NCI-H510A treated with DMSO at 0.1 percent for 48 hours (cell line): Measurements from ENCODE around the gene SIRPA.
"Not testable (repeated sequence)": the region's sequence is repeated elsewhere in the genome, so short reads cannot be mapped to it uniquely, and the experiment has no call there.

ENCODE experiments used
- DNase-seq: peaks from one replicate; lab custom pipeline; 2025; lab: John Stamatoyannopoulos, UW

SIRPA gene

GRCh38 chr20:1907586-1907985 is 12.4 kb downstream of the SIRPA start:
- DNase-seq, result no peak

DNA sequence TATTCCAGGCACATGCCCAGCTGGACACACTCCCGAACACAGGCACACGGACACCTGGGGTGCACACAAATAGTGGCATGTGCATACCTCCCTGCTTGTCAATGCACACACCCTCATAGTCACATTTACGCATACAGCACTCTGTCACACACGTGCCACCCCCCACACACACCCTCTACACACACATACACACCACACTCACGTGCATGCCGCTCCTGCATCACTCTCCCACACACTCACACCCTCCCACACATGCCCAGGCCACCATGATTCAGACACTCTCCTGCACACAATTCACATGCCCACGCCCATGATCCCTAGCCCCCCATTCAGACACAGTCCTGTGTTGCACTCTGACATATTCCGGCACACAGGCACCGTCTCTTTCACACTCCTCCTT is 13.0 kb downstream of the SIRPA start:
- no peak for DNase-seq

DNA sequence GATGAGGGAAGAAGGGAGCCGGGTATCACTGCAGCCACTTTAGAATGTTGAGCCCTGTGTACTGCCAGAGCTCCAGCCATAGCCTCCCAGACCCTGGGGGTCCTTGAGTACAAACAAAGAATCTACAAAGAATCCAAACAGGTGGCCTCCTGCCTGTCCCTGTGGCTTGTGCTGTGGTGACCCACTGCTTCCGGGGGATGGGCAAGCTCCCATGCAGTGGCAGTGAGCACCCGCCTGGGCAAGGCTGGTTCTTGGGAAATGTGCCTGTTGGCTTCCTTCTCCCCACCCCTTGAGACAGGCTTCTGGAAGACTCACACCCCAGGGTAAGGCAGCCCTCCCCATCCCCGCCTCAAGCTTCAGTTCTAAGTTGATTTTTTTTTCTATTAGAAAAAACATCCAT is 13.9 kb downstream of the SIRPA start:
- no peak for DNase-seq

DNA sequence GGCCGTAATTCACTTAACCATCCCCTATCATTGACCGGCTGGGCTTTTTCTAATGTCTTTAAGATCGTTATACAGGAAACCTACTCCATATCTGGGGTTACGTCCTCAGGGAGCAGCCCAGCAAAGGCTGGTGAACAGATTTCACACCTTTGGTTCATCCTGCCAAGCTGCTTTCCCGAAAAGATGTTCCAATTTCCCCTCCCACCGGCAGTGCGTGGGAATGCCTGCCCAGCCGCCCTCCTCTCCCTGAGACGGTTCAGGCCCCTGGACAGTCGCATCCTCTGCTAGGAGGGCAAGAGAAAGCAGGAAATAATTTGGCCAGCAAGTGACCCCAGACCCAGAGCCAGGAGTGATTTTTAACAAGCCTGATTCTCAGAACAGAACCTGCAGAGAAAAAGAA is 16.3 kb downstream of the SIRPA start:
- no peak for DNase-seq

DNA sequence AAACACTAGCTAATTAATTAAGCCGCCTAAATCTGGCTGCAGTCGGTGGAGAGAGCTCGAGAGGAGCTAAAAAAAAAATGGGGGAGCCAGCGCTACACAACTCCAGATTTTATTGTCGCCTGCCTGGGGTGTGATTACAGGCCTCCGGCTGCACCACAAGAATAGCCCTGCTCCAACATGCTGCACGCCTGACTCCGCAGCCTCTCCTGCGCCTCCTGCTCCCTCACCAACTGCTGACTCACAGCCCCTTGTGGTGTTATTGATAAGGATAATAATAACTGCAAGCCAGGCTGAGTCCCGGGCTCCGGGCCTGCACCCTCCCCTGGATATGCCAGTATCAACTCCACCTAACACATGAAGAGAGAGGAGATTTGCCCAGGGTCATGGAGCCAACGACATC is 16.8 kb downstream of the SIRPA start:
- no peak for DNase-seq

DNA sequence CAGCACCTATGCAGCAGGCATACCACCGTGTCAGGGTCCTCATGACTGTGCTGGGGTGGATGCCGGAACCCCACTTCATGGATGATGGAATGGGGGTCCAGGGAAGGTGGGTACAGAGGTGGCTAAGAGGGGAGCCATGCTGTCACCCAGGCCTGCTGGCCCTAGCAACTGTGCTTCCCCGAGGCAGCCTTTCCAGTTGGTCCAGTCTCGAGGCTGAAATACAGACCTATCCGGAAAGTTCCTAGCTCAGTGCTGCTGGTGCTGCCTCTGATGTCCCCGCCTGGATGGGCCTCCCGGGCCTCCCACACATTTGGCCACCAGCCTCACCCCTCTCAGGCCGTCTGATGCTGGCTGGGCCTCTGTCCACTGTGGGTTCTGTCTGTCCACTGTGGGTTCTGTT is 17.4 kb downstream of the SIRPA start:
- DNase-seq, result no peak

DNA sequence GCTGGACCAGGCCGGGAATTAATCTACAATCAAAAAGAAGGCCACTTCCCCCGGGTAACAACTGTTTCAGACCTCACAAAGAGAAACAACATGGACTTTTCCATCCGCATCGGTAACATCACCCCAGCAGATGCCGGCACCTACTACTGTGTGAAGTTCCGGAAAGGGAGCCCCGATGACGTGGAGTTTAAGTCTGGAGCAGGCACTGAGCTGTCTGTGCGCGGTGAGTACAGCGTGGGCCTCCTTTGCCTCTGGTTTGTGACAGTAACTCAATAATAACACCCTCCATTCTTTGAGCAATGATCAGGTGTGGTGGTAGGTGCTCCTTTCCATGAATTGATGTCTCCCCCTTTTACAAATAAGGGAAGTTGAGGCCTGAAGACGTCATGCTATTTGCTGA is 20.0 kb downstream of the SIRPA start:
- not testable (repeated sequence) for DNase-seq

- DNase-seq, result no peak
Measured at GRCh38 chr20:1915725-1916124, 20.5 kb downstream of the SIRPA start.

DNA sequence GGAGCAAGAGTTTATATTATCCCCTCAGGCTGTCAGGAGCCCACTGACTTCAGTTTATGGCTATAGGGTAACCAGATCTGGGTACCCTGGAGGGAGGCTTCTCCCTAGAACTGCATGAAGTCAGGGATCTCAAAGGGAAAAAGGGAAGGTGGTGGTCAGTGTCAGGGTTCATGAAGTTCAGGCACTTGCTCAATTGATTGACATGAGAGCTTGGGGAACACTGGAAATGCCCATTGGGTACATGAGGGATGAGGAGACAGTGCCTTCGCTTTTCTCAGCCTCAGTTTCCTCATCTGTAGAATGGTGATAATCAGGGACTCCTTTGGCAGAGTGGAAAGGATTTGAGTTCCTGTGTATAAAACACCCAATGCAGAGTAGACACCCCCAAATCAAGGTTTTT is 22.6 kb downstream of the SIRPA start:
- no peak for DNase-seq

- no peak for DNase-seq
Measured at GRCh38 chr20:1918491-1919165, 23.4 kb downstream of the SIRPA start.

- no peak for DNase-seq
Measured at GRCh38 chr20:1920252-1920651, 25.0 kb downstream of the SIRPA start.

- no peak for DNase-seq
Measured at GRCh38 chr20:1920826-1921225, 25.6 kb downstream of the SIRPA start.

DNA sequence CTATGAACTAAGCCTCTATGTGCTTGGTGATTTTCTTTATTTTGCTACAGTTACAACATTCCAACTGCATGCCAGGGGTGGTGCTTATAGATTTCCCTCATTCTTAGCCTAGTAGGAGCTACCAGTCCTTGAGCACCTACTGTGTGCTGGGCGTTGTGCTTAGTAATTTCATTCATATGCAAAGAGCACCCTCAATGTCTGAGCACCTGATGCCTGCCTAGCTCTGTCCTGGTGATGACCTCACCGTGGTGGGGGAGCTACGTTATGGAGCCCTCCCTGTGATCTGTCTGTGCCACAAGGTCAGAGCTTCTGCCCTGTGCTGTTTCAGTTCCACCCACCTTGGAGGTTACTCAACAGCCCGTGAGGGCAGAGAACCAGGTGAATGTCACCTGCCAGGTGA is 26.8 kb downstream of the SIRPA start:
- not testable (repeated sequence) for DNase-seq

DNA sequence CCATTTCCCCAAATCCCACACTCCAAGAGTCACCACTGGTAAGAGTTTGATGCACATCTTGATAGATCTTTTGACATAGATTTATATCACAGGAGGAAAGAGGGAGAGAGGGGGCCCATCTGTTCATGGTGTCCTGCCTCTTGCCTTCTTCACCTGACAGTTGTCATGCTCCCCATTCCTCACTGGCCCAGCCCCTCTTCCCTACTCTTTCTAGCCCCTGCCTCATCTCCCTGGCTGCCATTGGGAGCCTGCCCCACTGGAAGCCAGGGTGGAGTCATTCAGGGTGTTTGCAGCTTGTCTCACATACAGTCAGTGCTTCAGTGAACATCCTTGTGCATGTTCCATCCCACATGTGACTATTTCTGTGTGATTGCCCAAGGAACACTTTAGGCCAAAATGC is 27.6 kb downstream of the SIRPA start:
- DNase-seq, result no peak

DNA sequence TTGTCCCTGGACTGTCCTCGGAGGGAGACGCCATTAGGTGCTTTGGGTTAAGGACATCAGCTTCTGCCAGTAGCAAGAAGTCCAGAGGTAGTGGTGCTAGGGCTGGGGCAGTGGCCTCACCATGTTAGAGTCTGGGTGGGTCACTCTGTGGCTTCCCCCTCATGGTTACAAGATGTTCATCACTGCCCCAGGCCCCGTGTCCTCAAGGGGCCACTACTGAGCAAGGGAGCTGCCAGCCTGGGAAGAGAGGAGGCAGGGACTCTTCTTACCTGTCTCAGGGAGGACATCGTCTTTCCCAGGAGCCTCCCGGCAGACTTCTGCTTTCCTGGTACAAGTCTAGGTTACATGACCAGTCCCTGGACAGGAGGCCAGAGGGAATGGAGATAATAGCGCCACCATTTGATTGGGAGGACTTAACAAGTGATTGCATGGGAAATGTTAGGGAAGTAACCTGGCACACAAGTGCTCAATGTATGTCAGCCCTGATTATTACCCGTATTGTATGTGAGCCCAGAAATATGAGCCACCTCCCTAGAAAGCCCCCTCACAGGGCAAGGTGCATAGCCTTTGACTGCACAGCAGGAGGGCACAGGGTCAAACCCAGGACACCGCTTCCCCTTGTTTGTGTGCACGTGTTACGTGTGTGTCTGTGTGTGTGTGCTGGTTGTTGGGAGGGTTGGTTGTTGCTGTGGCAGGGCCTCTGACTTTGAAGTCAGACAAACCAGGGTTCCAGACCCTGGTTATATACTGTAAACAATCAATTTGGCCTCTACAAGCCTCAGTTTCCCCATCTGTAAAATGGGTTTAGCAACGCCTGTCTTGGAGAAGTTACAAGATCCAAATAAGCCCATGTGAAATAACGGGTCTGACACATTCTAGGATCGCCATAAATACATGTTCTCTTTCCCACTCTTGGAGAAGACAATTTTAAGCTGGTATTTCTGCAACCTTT is 30.0 kb downstream of the SIRPA start:
- no peak for DNase-seq

DNA sequence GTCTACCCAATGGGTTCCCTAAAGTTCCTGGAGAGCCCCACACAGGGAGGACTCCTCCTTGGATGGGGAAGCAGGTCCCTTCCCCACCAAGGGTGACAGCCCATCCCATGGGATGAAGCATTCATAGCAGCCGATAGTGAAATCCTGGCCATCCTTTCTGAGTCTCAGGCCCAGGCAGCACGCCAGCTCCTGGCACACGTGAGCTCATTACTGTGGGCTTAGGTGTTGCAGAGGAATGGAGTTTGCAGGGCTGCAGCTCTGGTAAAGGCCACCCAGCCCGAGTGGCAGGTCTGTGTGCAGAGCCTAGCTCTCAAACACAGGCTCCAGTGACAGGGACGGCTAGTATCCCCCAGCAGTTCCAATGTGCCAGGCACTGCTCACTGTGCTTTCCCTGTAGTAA is 31.0 kb downstream of the SIRPA start:
- no peak for DNase-seq

DNA sequence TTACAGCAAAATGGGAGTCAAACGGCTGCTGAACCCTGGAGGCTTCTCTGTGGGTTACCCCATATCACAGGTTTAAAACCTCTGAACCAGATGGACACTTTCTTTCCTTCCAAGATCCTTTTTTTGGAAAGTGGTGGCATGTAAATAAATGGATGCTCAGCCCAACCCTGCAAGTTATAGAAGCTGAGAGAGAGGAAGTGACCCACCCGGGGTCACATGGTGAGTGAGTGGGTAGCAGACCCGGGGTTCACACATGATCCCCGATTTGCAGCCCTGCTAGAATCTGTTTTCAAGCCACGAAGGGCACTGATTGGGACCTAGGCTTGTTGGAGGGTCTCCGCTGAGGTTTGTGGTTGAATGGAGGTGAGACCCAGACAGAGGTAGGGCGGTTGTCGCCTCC is 32.0 kb downstream of the SIRPA start:
- DNase-seq, result no peak

DNA sequence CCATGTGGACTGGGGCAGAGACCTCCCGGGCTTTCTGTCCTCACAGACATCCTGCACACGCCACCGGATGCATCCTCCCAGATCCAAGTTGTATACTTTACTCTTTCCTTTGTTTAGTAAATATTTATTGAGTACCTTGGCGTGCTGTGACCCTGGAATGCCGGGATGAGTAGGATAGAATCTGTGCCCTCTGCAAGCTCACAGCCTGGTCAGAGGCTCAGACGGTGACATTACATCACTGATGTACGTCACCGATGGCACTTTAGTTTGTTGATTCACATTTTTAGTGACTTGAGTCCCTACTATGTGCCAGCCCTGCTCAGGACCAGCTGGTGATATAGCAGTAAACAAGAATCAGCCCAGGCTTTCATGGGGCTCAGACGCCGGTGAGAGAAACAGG is 32.9 kb downstream of the SIRPA start:
- DNase-seq, result no peak

GRCh38 chr20:1928782-1929181 is 33.6 kb downstream of the SIRPA start:
- no peak for DNase-seq

DNA sequence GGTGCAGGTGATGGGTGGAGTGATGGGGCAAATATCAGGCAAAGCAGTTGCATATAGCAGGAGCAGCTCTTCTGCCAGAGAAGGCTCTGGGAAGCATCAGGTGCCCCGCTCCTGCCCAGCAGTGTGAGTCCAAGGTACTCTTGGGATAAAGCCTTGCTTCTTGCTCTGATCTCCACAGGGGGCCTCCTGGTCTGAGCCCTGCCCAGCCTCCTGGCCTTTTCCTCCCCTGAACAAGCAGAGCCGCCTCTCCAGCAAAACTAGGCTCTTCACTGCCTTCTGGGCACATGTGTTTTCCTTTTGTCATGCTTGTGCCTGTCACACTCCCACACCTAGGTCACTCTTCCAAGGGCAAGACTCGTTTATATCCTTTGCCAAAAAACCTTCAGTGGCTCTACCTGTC is 34.3 kb downstream of the SIRPA start:
- no peak for DNase-seq

DNA sequence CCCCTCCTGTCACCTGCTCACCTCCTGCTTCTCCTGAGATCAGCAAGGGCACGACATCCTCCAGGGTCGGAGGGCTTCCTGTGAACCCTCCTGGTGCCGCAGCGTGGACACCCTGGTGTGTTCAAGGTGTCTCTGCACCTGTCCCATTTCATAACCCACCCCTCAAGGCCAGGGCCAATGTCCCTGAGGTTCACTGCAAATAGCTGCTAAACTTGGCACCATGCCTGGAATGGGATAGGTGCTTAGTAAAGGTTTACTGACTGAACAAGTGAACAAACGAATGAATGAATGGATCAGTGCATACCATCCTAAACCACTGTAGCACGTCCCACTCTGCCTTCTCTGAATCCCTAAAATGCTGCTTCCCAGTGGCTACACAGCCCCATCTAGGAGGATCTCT is 35.0 kb downstream of the SIRPA start:
- DNase-seq, result no peak

- DNase-seq, result no peak
Measured at GRCh38 chr20:1931830-1932229, 36.6 kb downstream of the SIRPA start.

GRCh38 chr20:1932971-1933370 is 37.8 kb downstream of the SIRPA start:
- no peak for DNase-seq

- DNase-seq, result no peak
Measured at GRCh38 chr20:1933465-1933870, 38.3 kb downstream of the SIRPA start.
